SK-N-SH (cell line): ENCODE measurements around the gene UBE2G1. TPM values are rescaled to one million over a fixed set of nuclear protein-coding genes. Genes with fewer than 3 reads are reported as not detected.

Source experiments
- CTCF ChIA-PET: fragments of 300-600, 350-600 bp; formaldehyde crosslinking; extraction: SDS; loops from one replicate; lab custom pipeline; 2021; lab: Yijun Ruan, JAX
- POLR2A ChIA-PET: fragments of 350-600 bp; sonication (Branson Sonifier 250); formaldehyde crosslinking; extraction: SDS; loops from one replicate; lab custom pipeline; 2020; ENCODE audit warnings: antibody characterized with exemption, inconsistent platforms; lab: Yijun Ruan, JAX
- DNase-seq: peaks from one replicate; pipeline ENCODE4 v3.0.0; 2012
- H2AFZ ChIP-seq: fragments of 200-600 bp; sonication (generic); 2 replicates; pipeline ENCODE4 v1.8.1; 2016; ENCODE audit warnings: antibody characterized with exemption, mild to moderate bottlenecking, low read depth
- H3F3A ChIP-seq: fragments of 200-600 bp; sonication (generic); replicated peaks from 2 replicates; pipeline ENCODE3; 2016; ENCODE audit warnings: antibody characterized with exemption, mild to moderate bottlenecking; ENCODE audit not compliant: insufficient read depth
- H3K27ac ChIP-seq, 2 experiments: fragments of 200-500 bp in 1 of 2; fragments of 200-600 bp in 1 of 2; sonication (Bioruptor generic) in 1 of 2; sonication (generic), shearing (Covaris generic) in 1 of 2; 2 replicates each; pipeline versions ENCODE4 v1.5.1 to v1.6.1; 2014 to 2016; ENCODE audit warnings: low read depth in 2 of 2, inconsistent platforms in 1 of 2, low read length in 1 of 2, mild to moderate bottlenecking in 1 of 2, mixed read lengths in 1 of 2
- H3K27me3 ChIP-seq: fragments of 200-600 bp; sonication (generic), shearing (Covaris generic); 2 replicates; pipeline ENCODE4 v1.6.1; 2016; ENCODE audit warnings: mixed run types; ENCODE audit not compliant: insufficient read depth
- H3K36me3 ChIP-seq, 2 experiments: fragments of 200-500 bp in 1 of 2; fragments of 200-600 bp in 1 of 2; sonication (Bioruptor generic) in 1 of 2; sonication (generic) in 1 of 2; replicated peaks in 1 of 2; 2 replicates each; pipeline versions ENCODE3 to v1.5.1; 2014 to 2016; ENCODE audit warnings: low read length in 1 of 2, mild to moderate bottlenecking in 1 of 2; ENCODE audit not compliant: insufficient read depth in 2 of 2, control insufficient read depth in 1 of 2
- H3K4me1 ChIP-seq, 2 experiments: fragments of 200-500 bp in 1 of 2; fragments of 200-600 bp in 1 of 2; sonication (Bioruptor generic) in 1 of 2; sonication (generic), shearing (Covaris generic) in 1 of 2; 2 replicates each; pipeline versions ENCODE4 v1.5.1 to v1.6.1; 2014 to 2016; ENCODE audit warnings: low read depth in 1 of 2, low read length in 1 of 2, mixed run types in 1 of 2; ENCODE audit not compliant: insufficient read depth in 2 of 2, control insufficient read depth in 1 of 2
- H3K4me2 ChIP-seq: fragments of 200-600 bp; sonication (generic), shearing (Covaris generic); 2 replicates; pipeline ENCODE4 v1.6.1; 2017; ENCODE audit warnings: mixed run types
- H3K4me3 ChIP-seq, 2 experiments: fragments of 200-500 bp in 1 of 2; fragments of 200-600 bp in 1 of 2; sonication (Bioruptor generic) in 1 of 2; sonication (generic), shearing (Covaris generic) in 1 of 2; 2 replicates each; pipeline versions ENCODE4 v1.5.1 to v1.8.1; 2014 to 2016; ENCODE audit warnings: low read depth in 2 of 2, inconsistent platforms in 1 of 2, low read length in 1 of 2, mild to moderate bottlenecking in 1 of 2, mixed read lengths in 1 of 2, moderate library complexity in 1 of 2
- H3K79me2 ChIP-seq: fragments of 200-600 bp; sonication (generic); 2 replicates; pipeline ENCODE4 v1.8.1; 2017; ENCODE audit warnings: mild to moderate bottlenecking; ENCODE audit not compliant: insufficient read depth
- H3K9ac ChIP-seq: fragments of 200-600 bp; sonication (generic); 2 replicates; pipeline ENCODE4 v1.6.1; 2017; ENCODE audit warnings: mixed run types
- H3K9me2 ChIP-seq: fragments of 200-600 bp; sonication (generic); 2 replicates; pipeline ENCODE4 v1.6.1; 2017; ENCODE audit warnings: mixed run types
- H3K9me3 ChIP-seq: fragments of 200-600 bp; sonication (generic); 2 replicates; pipeline ENCODE4 v1.6.1; 2017; ENCODE audit warnings: mixed run types, mild to moderate bottlenecking, moderate library complexity
- H4K20me1 ChIP-seq: fragments of 200-600 bp; sonication (generic); 2 replicates; pipeline ENCODE4 v1.6.1; 2017; ENCODE audit warnings: mild to moderate bottlenecking, mixed run types; ENCODE audit not compliant: insufficient read depth
- CHD2 ChIP-seq: fragments of 150-350 bp; IDR thresholded peaks from 2 replicates; pipeline ENCODE4 v1.6.1; 2018; ENCODE audit warnings: low read length; ENCODE audit not compliant: partially characterized antibody
- ELF1 ChIP-seq: IDR thresholded peaks from 2 replicates; pipeline ENCODE4 v1.4.0; 2012
- EP300 ChIP-seq, 2 experiments: IDR thresholded peaks; 2 replicates each; pipeline versions ENCODE4 v1.4.0 to v1.6.1; 2012; ENCODE audit warnings: borderline replicate concordance in 1 of 2, low read depth in 1 of 2, low read length in 1 of 2
- FOXJ3 ChIP-seq: sonication (generic); formaldehyde crosslinking; IDR thresholded peaks from 2 replicates; pipeline ENCODE4 v1.5.1; 2020; ENCODE audit warnings: mild to moderate bottlenecking, missing genetic modification reagents
- FOXM1 ChIP-seq: IDR thresholded peaks from 2 replicates; pipeline ENCODE4 v1.4.0; 2012; ENCODE audit warnings: low read depth, mild to moderate bottlenecking
- GATA2 ChIP-seq: sonication (generic); formaldehyde crosslinking; IDR thresholded peaks from 2 replicates; pipeline ENCODE4 v1.5.0; 2020; ENCODE audit warnings: mild to moderate bottlenecking, missing genetic modification reagents
- JUND ChIP-seq: IDR thresholded peaks from 2 replicates; pipeline ENCODE4 v1.4.0; 2012
- RAD21 ChIP-seq: IDR thresholded peaks from 2 replicates; pipeline ENCODE4 v1.6.1; 2012; ENCODE audit warnings: mild to moderate bottlenecking, low read length
- RFX5 ChIP-seq: IDR thresholded peaks from 2 replicates; pipeline ENCODE4 v1.6.1; 2012; ENCODE audit warnings: mild to moderate bottlenecking, improper control_type of control experiment, low read length
- RXRA ChIP-seq: IDR thresholded peaks from 2 replicates; pipeline ENCODE4 v1.4.0; 2012; ENCODE audit warnings: low read depth, mild to moderate bottlenecking, borderline replicate concordance
- SMC3 ChIP-seq: IDR thresholded peaks from 2 replicates; pipeline ENCODE4 v1.6.1; 2012; ENCODE audit warnings: low read depth, low read length, improper control_type of control experiment
- TAF1 ChIP-seq: IDR thresholded peaks from 2 replicates; pipeline ENCODE4 v1.6.1; 2012; ENCODE audit warnings: low read depth, mild to moderate bottlenecking, low read length, moderate library complexity, borderline replicate concordance
- YY1 ChIP-seq: IDR thresholded peaks from 2 replicates; pipeline ENCODE4 v1.4.0; 2012; ENCODE audit warnings: low read depth, mild to moderate bottlenecking
- WGBS: methylation state at CpG from one replicate; pipeline ENCODE4 v1.1.6; 2017; ENCODE audit warnings: low lambda C conversion rate; 5-methylcytosine and 5-hydroxymethylcytosine counted together
- polyA plus RNA-seq, 3 experiments: library from polyadenylated mRNA; depleted of rRNA; stranded (reverse); fragments of >200 nt; gene quantifications; 2 replicates each; pipeline ENCODE4 v1.2.3, GENCODE V29; 2012
- TF ChIP-seq, protein P1 (sequence below): IDR thresholded peaks from 2 replicates; pipeline ENCODE4 v1.4.0; 2012; ENCODE audit warnings: low read depth, borderline replicate concordance
- TF ChIP-seq, protein P2 (sequence below): IDR thresholded peaks from 2 replicates; pipeline ENCODE4 v1.4.0; 2012; ENCODE audit warnings: low read depth
- TF ChIP-seq, protein P3 (sequence below): IDR thresholded peaks from 2 replicates; pipeline ENCODE4 v1.6.1; 2012; ENCODE audit warnings: mild to moderate bottlenecking, low read depth, low read length, moderate library complexity
- TF ChIP-seq, protein P4 (sequence below): IDR thresholded peaks from 2 replicates; pipeline ENCODE4 v1.4.0; 2012; ENCODE audit warnings: low read depth, borderline replicate concordance

The UBE2G1 gene
- polyA plus RNA-seq, 1 of the 3 experiments (the other 2 are of a cell fraction): 23.2 TPM

DNA sequence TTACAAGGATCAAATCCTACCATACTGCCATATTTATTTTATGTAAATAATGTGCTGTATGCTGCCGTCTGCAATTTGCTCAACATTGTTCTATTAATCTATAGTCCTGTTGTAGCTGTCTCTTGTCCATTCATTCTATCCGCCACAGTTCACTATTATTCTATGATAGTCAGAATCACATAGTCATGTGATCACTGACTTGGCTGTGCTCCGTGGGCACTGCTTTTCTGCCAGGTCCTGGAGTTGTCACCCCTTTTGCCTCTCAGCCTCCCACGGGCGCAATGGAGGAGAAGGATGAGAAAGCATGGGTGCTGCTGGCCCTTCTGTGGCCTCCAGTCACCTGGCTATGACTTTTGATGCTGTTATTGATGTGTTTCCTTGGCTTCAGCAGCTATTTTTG is 65.4 kb downstream of the UBE2G1 start:
- Histone ChIP-seq H3K9me3 (no peaks in the 10 kb centered on the region), H3K9me2 (no peaks in the 10 kb centered on the region), H3K4me2 (no peak overlapping the region), H3K27ac (no peak overlapping the region)
- TF ChIP-seq FOXJ3: no peak
- TF ChIP-seq, protein P1, sequence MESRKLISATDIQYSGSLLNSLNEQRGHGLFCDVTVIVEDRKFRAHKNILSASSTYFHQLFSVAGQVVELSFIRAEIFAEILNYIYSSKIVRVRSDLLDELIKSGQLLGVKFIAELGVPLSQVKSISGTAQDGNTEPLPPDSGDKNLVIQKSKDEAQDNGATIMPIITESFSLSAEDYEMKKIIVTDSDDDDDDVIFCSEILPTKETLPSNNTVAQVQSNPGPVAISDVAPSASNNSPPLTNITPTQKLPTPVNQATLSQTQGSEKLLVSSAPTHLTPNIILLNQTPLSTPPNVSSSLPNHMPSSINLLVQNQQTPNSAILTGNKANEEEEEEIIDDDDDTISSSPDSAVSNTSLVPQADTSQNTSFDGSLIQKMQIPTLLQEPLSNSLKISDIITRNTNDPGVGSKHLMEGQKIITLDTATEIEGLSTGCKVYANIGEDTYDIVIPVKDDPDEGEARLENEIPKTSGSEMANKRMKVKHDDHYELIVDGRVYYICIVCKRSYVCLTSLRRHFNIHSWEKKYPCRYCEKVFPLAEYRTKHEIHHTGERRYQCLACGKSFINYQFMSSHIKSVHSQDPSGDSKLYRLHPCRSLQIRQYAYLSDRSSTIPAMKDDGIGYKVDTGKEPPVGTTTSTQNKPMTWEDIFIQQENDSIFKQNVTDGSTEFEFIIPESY: no peak
- no peak for TF ChIP-seq TAF1
- no peak for TF ChIP-seq EP300 (IDR thresholded peaks at IDR 0.05; ENCODE audit: borderline replicate concordance in 1 of 2, low read depth in 1 of 2, low read length in 1 of 2)
- TF ChIP-seq JUND: no peak
- no peak for TF ChIP-seq GATA2
- TF ChIP-seq ELF1: no peak
- TF ChIP-seq YY1: no peak
- TF ChIP-seq SMC3: no peak
- no peak for TF ChIP-seq RFX5
- no peak for TF ChIP-seq RXRA
- TF ChIP-seq, protein P2, sequence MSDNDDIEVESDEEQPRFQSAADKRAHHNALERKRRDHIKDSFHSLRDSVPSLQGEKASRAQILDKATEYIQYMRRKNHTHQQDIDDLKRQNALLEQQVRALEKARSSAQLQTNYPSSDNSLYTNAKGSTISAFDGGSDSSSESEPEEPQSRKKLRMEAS: no peak
- TF ChIP-seq, protein P3, sequence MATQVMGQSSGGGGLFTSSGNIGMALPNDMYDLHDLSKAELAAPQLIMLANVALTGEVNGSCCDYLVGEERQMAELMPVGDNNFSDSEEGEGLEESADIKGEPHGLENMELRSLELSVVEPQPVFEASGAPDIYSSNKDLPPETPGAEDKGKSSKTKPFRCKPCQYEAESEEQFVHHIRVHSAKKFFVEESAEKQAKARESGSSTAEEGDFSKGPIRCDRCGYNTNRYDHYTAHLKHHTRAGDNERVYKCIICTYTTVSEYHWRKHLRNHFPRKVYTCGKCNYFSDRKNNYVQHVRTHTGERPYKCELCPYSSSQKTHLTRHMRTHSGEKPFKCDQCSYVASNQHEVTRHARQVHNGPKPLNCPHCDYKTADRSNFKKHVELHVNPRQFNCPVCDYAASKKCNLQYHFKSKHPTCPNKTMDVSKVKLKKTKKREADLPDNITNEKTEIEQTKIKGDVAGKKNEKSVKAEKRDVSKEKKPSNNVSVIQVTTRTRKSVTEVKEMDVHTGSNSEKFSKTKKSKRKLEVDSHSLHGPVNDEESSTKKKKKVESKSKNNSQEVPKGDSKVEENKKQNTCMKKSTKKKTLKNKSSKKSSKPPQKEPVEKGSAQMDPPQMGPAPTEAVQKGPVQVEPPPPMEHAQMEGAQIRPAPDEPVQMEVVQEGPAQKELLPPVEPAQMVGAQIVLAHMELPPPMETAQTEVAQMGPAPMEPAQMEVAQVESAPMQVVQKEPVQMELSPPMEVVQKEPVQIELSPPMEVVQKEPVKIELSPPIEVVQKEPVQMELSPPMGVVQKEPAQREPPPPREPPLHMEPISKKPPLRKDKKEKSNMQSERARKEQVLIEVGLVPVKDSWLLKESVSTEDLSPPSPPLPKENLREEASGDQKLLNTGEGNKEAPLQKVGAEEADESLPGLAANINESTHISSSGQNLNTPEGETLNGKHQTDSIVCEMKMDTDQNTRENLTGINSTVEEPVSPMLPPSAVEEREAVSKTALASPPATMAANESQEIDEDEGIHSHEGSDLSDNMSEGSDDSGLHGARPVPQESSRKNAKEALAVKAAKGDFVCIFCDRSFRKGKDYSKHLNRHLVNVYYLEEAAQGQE: no peak
- TF ChIP-seq FOXM1: no peak
- TF ChIP-seq, protein P4, sequence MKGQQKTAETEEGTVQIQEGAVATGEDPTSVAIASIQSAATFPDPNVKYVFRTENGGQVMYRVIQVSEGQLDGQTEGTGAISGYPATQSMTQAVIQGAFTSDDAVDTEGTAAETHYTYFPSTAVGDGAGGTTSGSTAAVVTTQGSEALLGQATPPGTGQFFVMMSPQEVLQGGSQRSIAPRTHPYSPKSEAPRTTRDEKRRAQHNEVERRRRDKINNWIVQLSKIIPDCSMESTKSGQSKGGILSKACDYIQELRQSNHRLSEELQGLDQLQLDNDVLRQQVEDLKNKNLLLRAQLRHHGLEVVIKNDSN: no peak
- TF ChIP-seq RAD21: no peak
- TF ChIP-seq CHD2: no peak
- TF ChIP-seq, all 33 proteins: peak for 0
- H3K79me2 ChIP-seq: peaks cover 97% of the 10 kb centered on the region
- peaks cover 9% of the 10 kb centered on the region for H3F3A ChIP-seq
- H3K4me3 ChIP-seq: no peak overlapping the region
- WGBS: 96% methylated on average over 5 of the region's 5 CpGs
- H3K4me1 ChIP-seq: no peaks in the 10 kb centered on the region
- ChIA-PET CTCF (no interaction called here), POLR2A (interaction anchor here (0.5 kb wide), 1 partner anchor 158 kb away, joined by 3 read pairs; no protein-coding TSS in a partner anchor)
- H4K20me1 ChIP-seq: peaks cover 28% of the 10 kb centered on the region
- H3K9ac ChIP-seq: no peak overlapping the region
- peaks cover 18 to 33% of the 10 kb centered on the region in 2 experiments for H3K36me3 ChIP-seq
- no peak for DNase-seq
- no peaks in the 10 kb centered on the region for H3K27me3 ChIP-seq
- H2AFZ ChIP-seq: no peak overlapping the region
